PFSK-1 (cell line): ENCODE measurements around the gene UIMC1.

Experiments
- FOXP2 ChIP-seq: optimal IDR thresholded peaks from 2 replicates; pipeline ENCODE3; 2011; ENCODE audit warnings: borderline replicate concordance, control low read depth, inconsistent platforms; ENCODE audit not compliant: insufficient read depth; ENCODE audit errors: extremely low read length, extremely low read depth
- POLR2AphosphoS5 ChIP-seq: IDR thresholded peaks from 2 replicates; pipeline ENCODE4 v1.6.1; 2012; ENCODE audit warnings: low read depth, mild to moderate bottlenecking, control low read depth, low read length, moderate library complexity
- SIN3A ChIP-seq: IDR thresholded peaks from 2 replicates; pipeline ENCODE4 v1.6.1; 2012; ENCODE audit warnings: mild to moderate bottlenecking, low read length, moderate library complexity, borderline replicate concordance; ENCODE audit not compliant: insufficient read depth
- TAF1 ChIP-seq: IDR thresholded peaks from 2 replicates; pipeline ENCODE4 v1.6.1; 2012; ENCODE audit warnings: low read length, control low read depth, borderline replicate concordance; ENCODE audit not compliant: insufficient read depth
- TF ChIP-seq, protein P1 (sequence below), 2 experiments: IDR thresholded peaks; 2 replicates each; pipeline versions ENCODE4 v1.6.1 to v1.8.0; 2011 to 2012; ENCODE audit warnings: low read depth in 2 of 2, low read length in 2 of 2, control low read depth in 1 of 2, inconsistent platforms in 1 of 2, mild to moderate bottlenecking in 1 of 2, moderate library complexity in 1 of 2; ENCODE audit not compliant: insufficient read depth in 1 of 2

DNA sequence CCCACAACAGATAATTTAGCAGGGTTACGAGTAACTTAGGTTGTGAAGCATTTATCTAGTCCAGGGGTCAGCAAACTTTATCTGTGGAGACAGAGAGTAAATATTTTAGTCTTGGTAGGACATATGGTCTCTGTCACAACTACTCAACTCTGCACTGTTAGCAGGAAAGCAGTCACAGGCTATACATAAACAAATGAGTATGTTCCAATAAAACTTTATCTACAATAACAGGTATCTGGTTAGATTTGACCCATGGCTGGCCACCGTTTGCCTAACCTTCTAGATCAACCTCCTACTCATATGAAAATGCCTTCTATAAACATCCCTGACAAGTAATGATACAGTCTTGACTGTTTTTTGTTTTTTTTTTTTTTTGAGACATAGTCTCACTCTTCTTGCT lies 94.5 kb downstream of the UIMC1 start:
- TF ChIP-seq POLR2AphosphoS5 (no peak), TAF1 (no peak), SIN3A (no peak), FOXP2 (no peak)
- TF ChIP-seq, protein P1, sequence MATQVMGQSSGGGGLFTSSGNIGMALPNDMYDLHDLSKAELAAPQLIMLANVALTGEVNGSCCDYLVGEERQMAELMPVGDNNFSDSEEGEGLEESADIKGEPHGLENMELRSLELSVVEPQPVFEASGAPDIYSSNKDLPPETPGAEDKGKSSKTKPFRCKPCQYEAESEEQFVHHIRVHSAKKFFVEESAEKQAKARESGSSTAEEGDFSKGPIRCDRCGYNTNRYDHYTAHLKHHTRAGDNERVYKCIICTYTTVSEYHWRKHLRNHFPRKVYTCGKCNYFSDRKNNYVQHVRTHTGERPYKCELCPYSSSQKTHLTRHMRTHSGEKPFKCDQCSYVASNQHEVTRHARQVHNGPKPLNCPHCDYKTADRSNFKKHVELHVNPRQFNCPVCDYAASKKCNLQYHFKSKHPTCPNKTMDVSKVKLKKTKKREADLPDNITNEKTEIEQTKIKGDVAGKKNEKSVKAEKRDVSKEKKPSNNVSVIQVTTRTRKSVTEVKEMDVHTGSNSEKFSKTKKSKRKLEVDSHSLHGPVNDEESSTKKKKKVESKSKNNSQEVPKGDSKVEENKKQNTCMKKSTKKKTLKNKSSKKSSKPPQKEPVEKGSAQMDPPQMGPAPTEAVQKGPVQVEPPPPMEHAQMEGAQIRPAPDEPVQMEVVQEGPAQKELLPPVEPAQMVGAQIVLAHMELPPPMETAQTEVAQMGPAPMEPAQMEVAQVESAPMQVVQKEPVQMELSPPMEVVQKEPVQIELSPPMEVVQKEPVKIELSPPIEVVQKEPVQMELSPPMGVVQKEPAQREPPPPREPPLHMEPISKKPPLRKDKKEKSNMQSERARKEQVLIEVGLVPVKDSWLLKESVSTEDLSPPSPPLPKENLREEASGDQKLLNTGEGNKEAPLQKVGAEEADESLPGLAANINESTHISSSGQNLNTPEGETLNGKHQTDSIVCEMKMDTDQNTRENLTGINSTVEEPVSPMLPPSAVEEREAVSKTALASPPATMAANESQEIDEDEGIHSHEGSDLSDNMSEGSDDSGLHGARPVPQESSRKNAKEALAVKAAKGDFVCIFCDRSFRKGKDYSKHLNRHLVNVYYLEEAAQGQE (IDR thresholded peaks at IDR 0.05; ENCODE audit: insufficient read depth in 1 of 2, low read depth in 2 of 2, low read length in 2 of 2) = no peak
